Hematopoietic multipotent progenitor cell treated with erythropoietin and hydrocortisone succinate and interleukin-3 and kit ligand, for 6 days (in vitro differentiated cells): ENCODE measurements around the gene SH2D3C.

Source experiments
- DNase-seq: peaks from one replicate; pipeline ENCODE4 v3.0.0-alpha.2; 2015

SH2D3C gene

GRCh38 chr9:127714951-127715469 is 63.5 kb downstream of the SH2D3C start:
- peak; percentile 36 for DNase-seq

- DNase-seq = no peak
Measured at GRCh38 chr9:127714020-127714750, 64.3 kb downstream of the SH2D3C start.

GRCh38 chr9:127712867-127713266 is 65.6 kb downstream of the SH2D3C start:
- DNase-seq = no peak

- no peak for DNase-seq
Measured at GRCh38 chr9:127712371-127712770, 66.1 kb downstream of the SH2D3C start.

- no peak for DNase-seq
Measured at GRCh38 chr9:127711831-127712274, 66.6 kb downstream of the SH2D3C start.

GRCh38 chr9:127711226-127711701 is 67.2 kb downstream of the SH2D3C start:
- peak; percentile 59 for DNase-seq

GRCh38 chr9:127710204-127710783 is 68.2 kb downstream of the SH2D3C start:
- DNase-seq = no peak

- DNase-seq = no peak
Measured at GRCh38 chr9:127708952-127709587, 69.4 kb downstream of the SH2D3C start.

- DNase-seq = no peak
Measured at GRCh38 chr9:127707766-127708165, 70.7 kb downstream of the SH2D3C start.

- DNase-seq = no peak
Measured at GRCh38 chr9:127706836-127707241, 71.6 kb downstream of the SH2D3C start, which contains the start of gene CFAP157. Gene CFAP157, plus strand, starts transcription at chr9:127706988. Its CDS starts 44 bp downstream, at chr9:127707032.

- no peak for DNase-seq
Measured at GRCh38 chr9:127705577-127706379, 72.7 kb downstream of the SH2D3C start.

GRCh38 chr9:127703289-127703946 is 75.0 kb downstream of the SH2D3C start:
- no peak for DNase-seq

GRCh38 chr9:127700594-127701255 is 77.7 kb downstream of the SH2D3C start:
- no peak for DNase-seq

GRCh38 chr9:127700140-127700539 is 78.3 kb downstream of the SH2D3C start:
- DNase-seq = no peak

GRCh38 chr9:127698985-127699670 is 79.3 kb downstream of the SH2D3C start:
- DNase-seq = peak; percentile 98

- no peak for DNase-seq
Measured at GRCh38 chr9:127698386-127698785, 80.1 kb downstream of the SH2D3C start.

- DNase-seq = no peak
Measured at GRCh38 chr9:127697575-127697974, 80.9 kb downstream of the SH2D3C start.

- DNase-seq = no peak
Measured at GRCh38 chr9:127694890-127695720, 83.4 kb downstream of the SH2D3C start.

- DNase-seq = no peak
Measured at GRCh38 chr9:127693697-127694096, 84.8 kb downstream of the SH2D3C start.

- no peak for DNase-seq
Measured at GRCh38 chr9:127693143-127693542, 85.3 kb downstream of the SH2D3C start.
